ENCODE measurements around the gene ANKRD40. TPM values are rescaled to one million over a fixed set of nuclear protein-coding genes. Genes with fewer than 3 reads are reported as not detected.

The ANKRD40 gene
- total RNA-seq, 1 donor from 2014 or later: 62.0 TPM

DNA sequence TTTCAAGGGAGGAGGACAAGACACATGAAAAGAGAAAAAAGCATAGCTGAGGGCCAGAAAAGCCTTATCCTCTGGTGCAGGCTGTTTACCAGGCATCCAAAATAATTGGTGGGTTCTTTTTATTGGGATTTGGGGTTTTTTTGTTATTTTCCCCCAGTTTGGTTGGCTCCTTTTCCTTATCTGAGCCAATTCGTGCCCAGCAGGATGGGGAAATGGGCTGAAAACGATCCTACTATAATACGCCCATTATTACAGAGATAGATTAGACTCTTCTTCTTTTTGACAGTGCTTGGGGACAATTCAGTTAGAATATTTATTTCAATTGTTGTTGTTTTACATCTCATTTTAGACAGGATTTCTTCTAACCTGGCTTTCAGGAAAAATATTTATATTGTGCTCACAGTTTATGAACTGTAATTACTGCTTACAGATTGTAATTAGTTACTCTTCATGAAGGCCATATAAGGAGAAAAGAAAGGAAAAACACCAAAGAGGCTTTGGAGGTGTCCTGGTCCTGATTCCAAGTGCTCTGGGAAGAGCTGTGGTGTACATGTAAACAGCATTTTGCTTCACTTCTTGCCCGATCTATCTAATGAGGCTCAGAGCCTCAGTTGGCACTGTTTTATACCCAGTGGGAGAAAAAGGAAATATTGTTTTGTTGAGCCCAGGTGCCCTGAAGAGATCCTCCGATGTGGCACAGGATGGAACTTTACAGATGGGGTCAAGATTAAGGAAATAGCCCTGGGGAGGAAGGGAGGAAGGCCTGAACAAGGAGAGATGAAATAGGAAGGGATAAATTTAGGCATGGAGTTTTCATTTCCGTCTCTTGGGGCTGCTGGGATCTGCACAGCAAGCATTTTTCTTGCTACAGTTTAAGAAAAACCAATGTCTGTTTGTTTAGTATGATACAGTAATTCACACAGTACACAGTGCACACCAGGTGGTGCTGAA lies 611 bp upstream of the ANKRD40 start:
- no peak for DNase-seq (ENCODE audit: low read depth, low spot score)
- Mint-ChIP-seq H3K27me3 (ENCODE audit: low read depth) (no peaks in the 10 kb centered on the region), H3K27ac (ENCODE audit: unreplicated experiment) (peak overlapping the region; percentile 91), H3K4me1 (peaks cover 45% of the 10 kb centered on the region), H3K9me3 (no peaks in the 10 kb centered on the region), H3K4me3 (peak overlapping the region; percentile 97), H3K36me3 (ENCODE audit: low read depth) (peaks cover 6% of the 10 kb centered on the region)
- no peak for TF ChIP-seq CTCF (conservative IDR thresholded peaks at IDR 0.05)

DNA sequence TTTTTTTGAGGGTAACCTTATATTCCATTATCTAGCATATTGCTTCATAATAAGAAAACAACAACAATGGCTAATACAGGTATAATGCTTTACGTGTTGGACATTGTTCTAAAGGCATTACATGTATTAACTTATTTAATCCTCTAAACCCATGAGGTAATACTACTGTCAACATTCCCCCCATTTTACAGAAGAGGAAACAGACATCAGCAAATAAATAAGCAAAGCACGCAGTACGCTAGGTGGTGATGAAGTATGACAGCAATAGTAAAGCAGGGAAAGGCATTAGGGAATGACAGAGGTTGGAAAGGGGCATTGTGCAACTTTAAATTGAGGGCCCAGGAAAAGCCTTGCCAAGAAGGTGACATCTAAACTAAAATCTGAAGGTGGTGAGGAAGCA lies 4.6 kb downstream of the ANKRD40 start:
- H3K36me3 Mint-ChIP-seq (ENCODE audit: low read depth): peaks cover 10% of the 10 kb centered on the region
- no peak overlapping the region for H3K27ac Mint-ChIP-seq (ENCODE audit: unreplicated experiment)
- no peak for DNase-seq (ENCODE audit: low read depth, low spot score)
- peak overlapping the region; percentile 69 for H3K4me3 Mint-ChIP-seq
- no peak for TF ChIP-seq CTCF (conservative IDR thresholded peaks at IDR 0.05)
- no peaks in the 10 kb centered on the region for H3K9me3 Mint-ChIP-seq
- no peaks in the 10 kb centered on the region for H3K27me3 Mint-ChIP-seq (ENCODE audit: low read depth)
- H3K4me1 Mint-ChIP-seq: peaks cover 29% of the 10 kb centered on the region

DNA sequence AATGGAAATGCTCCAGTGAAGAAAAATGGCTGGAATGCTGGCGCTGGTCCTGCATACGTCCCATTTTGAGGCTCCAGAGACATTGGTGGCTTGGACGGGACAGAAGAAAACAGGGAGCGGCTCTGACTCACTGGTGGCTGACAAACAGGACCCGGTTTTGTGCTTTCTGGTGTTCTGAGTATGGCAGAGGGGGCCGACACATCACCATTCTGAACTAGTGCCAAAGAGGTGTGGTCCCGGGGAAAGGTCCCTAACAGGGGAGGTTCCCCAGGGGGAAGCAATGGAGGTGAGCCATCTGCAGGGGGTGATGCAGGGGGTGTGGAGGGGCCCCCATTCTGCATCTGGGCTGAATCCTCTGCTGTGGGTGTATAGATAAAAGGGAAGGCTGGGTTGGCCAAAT lies 8.3 kb downstream of the ANKRD40 start:
- no peak overlapping the region for H3K27ac Mint-ChIP-seq (ENCODE audit: unreplicated experiment)

DNA sequence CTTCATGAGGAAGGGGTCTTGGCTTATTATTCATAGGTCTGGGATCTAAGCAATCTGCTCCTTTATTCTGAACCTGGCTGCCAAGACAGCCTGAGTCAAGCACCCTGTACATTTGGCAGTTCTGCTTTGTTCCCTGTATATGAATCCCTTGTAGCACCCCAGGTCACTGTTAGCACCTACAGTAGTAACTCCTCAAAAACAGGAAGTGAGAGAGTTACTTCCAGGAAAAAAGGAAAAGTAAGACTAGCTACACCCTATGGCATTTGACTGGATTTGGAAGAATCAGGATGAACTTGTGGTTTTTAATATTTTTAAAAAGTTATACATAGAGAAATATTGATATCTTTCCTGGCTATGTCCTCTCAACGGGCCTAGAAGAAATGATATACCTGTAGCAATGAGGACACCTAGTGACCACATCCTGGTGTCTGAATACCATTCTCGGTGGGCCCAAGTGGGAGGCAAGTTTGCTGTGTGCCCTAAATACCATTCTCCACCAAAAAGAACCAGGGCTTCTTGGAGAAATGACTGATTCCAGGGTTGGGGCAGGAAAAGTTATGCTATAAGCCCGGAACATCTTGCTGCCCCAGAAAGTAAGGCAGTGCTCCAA lies 9.9 kb downstream of the ANKRD40 start:
- Mint-ChIP-seq H3K9me3 (no peaks in the 10 kb centered on the region), H3K4me1 (no peaks in the 10 kb centered on the region), H3K27ac (ENCODE audit: unreplicated experiment) (peak overlapping the region; percentile 28), H3K4me3 (no peak overlapping the region), H3K27me3 (ENCODE audit: low read depth) (no peaks in the 10 kb centered on the region), H3K36me3 (ENCODE audit: low read depth) (peaks cover 14% of the 10 kb centered on the region)
- no peak for TF ChIP-seq CTCF (conservative IDR thresholded peaks at IDR 0.05)
- no peak for DNase-seq (ENCODE audit: low read depth, low spot score)

More for the DNA sequence above, 8.3 kb downstream of the ANKRD40 start:
- no peaks in the 10 kb centered on the region for H3K9me3 Mint-ChIP-seq
- no peak for DNase-seq (ENCODE audit: low read depth, low spot score)
- TF ChIP-seq CTCF (conservative IDR thresholded peaks at IDR 0.05): no peak
- peaks cover 16% of the 10 kb centered on the region for H3K36me3 Mint-ChIP-seq (ENCODE audit: low read depth)
- no peak overlapping the region for H3K4me3 Mint-ChIP-seq
- peaks cover 11% of the 10 kb centered on the region for H3K4me1 Mint-ChIP-seq
- H3K27me3 Mint-ChIP-seq (ENCODE audit: low read depth): no peaks in the 10 kb centered on the region

DNA sequence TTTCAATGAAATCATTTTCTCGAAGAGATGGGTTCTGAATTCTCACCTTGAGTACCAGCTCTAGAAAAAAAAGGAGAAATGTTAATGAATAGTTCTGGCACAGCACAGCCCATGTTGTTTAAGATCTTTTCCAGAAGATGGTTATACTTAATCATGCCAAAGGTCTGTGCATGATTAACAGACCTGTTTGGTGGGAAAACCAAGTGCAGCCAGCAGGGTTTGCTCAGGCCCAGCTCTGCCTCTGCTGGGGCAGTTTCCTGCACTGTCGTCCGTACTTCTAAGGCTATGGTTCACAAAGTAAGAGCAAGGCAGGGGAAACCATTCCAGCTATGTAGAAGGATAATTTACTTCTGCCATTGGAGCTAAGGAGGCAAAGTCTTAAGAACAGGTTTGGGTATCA lies 10.7 kb downstream of the ANKRD40 start:
- Mint-ChIP-seq H3K27ac (ENCODE audit: unreplicated experiment) (no peak overlapping the region), H3K9me3 (no peaks in the 10 kb centered on the region), H3K36me3 (ENCODE audit: low read depth) (peaks cover 14% of the 10 kb centered on the region), H3K4me1 (peaks cover 6% of the 10 kb centered on the region), H3K27me3 (ENCODE audit: low read depth) (no peaks in the 10 kb centered on the region), H3K4me3 (no peak overlapping the region)
- no peak for TF ChIP-seq CTCF (conservative IDR thresholded peaks at IDR 0.05)
- DNase-seq (ENCODE audit: low read depth, low spot score): no peak

Measured in neural crest cell (in vitro differentiated cells).